ENCODE results near the gene ZBTB25.

DNA sequence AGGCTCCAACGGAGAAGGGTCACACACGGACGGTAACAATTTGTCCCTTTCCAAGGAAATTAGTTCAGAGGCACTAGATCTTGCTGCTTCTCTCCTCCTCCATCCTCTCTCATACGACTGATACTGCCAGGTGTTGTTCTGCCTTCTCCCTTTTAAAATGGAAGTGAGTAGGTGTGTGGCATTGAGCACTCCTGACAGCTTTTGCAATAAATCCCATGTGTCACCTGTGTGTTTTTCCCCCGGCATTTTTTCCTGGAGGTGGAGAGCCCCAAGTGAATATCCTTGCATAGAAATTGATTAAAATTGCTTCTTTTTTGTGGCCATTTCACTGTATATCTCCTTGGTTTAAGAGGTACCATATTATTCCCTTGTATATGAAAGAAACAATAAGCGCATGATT lies 64.5 kb downstream of the ZBTB25 start:
- TF ChIP-seq, protein P1, sequence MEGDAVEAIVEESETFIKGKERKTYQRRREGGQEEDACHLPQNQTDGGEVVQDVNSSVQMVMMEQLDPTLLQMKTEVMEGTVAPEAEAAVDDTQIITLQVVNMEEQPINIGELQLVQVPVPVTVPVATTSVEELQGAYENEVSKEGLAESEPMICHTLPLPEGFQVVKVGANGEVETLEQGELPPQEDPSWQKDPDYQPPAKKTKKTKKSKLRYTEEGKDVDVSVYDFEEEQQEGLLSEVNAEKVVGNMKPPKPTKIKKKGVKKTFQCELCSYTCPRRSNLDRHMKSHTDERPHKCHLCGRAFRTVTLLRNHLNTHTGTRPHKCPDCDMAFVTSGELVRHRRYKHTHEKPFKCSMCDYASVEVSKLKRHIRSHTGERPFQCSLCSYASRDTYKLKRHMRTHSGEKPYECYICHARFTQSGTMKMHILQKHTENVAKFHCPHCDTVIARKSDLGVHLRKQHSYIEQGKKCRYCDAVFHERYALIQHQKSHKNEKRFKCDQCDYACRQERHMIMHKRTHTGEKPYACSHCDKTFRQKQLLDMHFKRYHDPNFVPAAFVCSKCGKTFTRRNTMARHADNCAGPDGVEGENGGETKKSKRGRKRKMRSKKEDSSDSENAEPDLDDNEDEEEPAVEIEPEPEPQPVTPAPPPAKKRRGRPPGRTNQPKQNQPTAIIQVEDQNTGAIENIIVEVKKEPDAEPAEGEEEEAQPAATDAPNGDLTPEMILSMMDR (IDR thresholded peaks at IDR 0.05; ENCODE audit: insufficient read depth, low read depth, low read length): no peak
- no peak for TF ChIP-seq EZH2 (IDR thresholded peaks at IDR 0.05; ENCODE audit: insufficient read depth, low read length)

Data from astrocyte (in vitro differentiated cells and primary cell).